K562 treated with DMSO at 1 percent for 48 hours (cell line): ENCODE results near the gene IBA57. TPM values are rescaled to one million over a fixed set of nuclear protein-coding genes. Genes with fewer than 3 reads are reported as not detected.

Experiments used
- total RNA-seq: library from RNA; unstranded; fragments of 300-600 nt; gene quantifications from 2 replicates; pipeline ENCODE4 v1.2.3, GENCODE V29; 2022; ENCODE audit warnings: low replicate concordance; ENCODE audit errors: extremely low read depth

Gene IBA57
- not detected in 2 replicates for total RNA-seq

GRCh38 chr1:228165372-228166169 is at the start of gene IBA57:
IBA57 (plus strand) TSS chr1:228165804; CDS start chr1:228165817, 13 bp downstream.

GRCh38 chr1:228139931-228140723 is 25.5 kb upstream of the IBA57 start, which contains the start of gene GUK1:
GUK1 (plus strand) TSS chr1:228140279; CDS start chr1:228140303, 24 bp downstream.

GRCh38 chr1:228149406-228150119 is 16.0 kb upstream of the IBA57 start, which contains the start of gene GJC2:
GJC2 (plus strand) TSS chr1:228149930; CDS start chr1:228157759, 7,829 bp downstream.

GRCh38 chr1:228207851-228208821 is 42.5 kb downstream of the IBA57 start, which contains the start of gene OBSCN:
OBSCN (plus strand) TSS chr1:228208044; CDS start chr1:228211784, 3,740 bp downstream.

Other genes starting within 250 kb of the IBA57 start
- gene WNT9A, start 217.9 kb upstream of the IBA57 start, total RNA-seq, result not detected in 2 replicates
- gene WNT3A, start 158.8 kb upstream of the IBA57 start, total RNA-seq, result not detected in 2 replicates
- gene ARF1, start 83.1 kb upstream of the IBA57 start, total RNA-seq, result 215 and 553 TPM in 2 replicates
- gene C1orf35, start 62.5 kb upstream of the IBA57 start, total RNA-seq, result not detected in 2 replicates
- not detected in 2 replicates for gene MRPL55, start 56.5 kb upstream of the IBA57 start, total RNA-seq
- not detected in 2 replicates for gene GUK1, start 25.5 kb upstream of the IBA57 start, total RNA-seq
- not detected in 2 replicates for gene GJC2, start 15.9 kb upstream of the IBA57 start, total RNA-seq
- not detected in 2 replicates for gene OBSCN, start 42.2 kb downstream of the IBA57 start, total RNA-seq
- not detected in 2 replicates for gene TRIM11, start 241.0 kb downstream of the IBA57 start, total RNA-seq